ENCODE data around the gene ETNK2.

The ETNK2 gene

DNA sequence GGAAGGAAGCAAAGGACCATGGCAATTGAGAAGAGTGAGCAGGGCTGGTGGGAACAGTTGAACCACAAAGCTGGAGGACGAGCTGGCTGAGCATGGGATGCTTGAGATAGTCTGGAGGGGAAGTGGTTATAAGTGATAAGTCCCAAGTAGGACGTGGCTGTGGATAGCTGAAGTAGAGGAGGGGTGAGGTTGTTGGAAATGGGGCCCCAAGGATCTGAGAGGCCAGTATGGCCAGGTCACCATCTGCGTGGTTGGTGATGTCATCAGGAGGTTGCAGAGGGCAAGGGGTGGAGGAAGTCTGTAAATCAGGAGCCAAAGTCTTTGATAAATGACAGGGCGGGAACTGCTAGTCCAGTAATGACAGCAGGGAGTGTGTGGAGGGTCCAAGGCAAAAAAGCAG, 25.3 kb upstream of the ETNK2 start:
- Histone ChIP-seq H3K4me3 (ENCODE audit: low read length in 2 of 2) (no peak overlapping the region), H3K27me3 (ENCODE audit: control insufficient read depth in 2 of 2, insufficient read depth in 2 of 2, low read length in 2 of 2) (peaks cover 2 to 8% of the 10 kb centered on the region in 2 donors), H3K4me1 (ENCODE audit: control insufficient read depth in 2 of 2, insufficient read depth in 2 of 2, low read length in 2 of 2) (no peaks in the 10 kb centered on the region), H3K36me3 (ENCODE audit: control insufficient read depth in 2 of 2, insufficient read depth in 2 of 2, low read length in 2 of 2) (no peaks in the 10 kb centered on the region), H3K9me3 (ENCODE audit: control insufficient read depth in 2 of 2, low read length in 2 of 2) (no peaks in the 10 kb centered on the region), H3K9ac (ENCODE audit: low read depth in 1 of 2, low read length in 2 of 2) (no peak overlapping the region), H3K27ac (ENCODE audit: low read depth in 2 of 2, low read length in 2 of 2) (no peak overlapping the region)

DNA sequence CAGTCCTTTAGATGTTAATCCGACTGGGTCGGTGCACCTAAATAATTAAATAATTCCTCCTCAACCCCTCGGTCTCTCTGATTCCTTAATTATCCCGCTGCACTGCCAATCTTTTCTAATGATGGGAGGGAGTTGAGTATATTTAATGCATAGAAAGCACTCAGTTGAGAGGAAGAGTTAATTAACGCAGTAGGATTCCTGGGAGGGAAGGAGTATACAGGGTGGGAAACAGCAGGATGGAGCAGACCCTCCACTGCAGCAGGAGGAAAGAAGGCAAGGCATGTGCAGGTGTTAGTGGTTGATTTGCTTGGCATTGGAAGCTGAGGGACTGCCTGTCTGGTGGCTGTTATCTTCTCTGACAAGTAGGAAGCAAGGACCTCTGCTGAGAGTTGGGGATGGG, 24.2 kb upstream of the ETNK2 start:
- no peak overlapping the region for H3K9ac ChIP-seq (ENCODE audit: low read depth in 1 of 2, low read length in 2 of 2)
- H3K36me3 ChIP-seq (ENCODE audit: control insufficient read depth in 2 of 2, insufficient read depth in 2 of 2, low read length in 2 of 2) = no peaks in the 10 kb centered on the region
- peaks cover 2 to 8% of the 10 kb centered on the region in 2 donors for H3K27me3 ChIP-seq (ENCODE audit: control insufficient read depth in 2 of 2, insufficient read depth in 2 of 2, low read length in 2 of 2)
- H3K27ac ChIP-seq (ENCODE audit: low read depth in 2 of 2, low read length in 2 of 2) = no peak overlapping the region
- no peaks in the 10 kb centered on the region for H3K4me1 ChIP-seq (ENCODE audit: control insufficient read depth in 2 of 2, insufficient read depth in 2 of 2, low read length in 2 of 2)
- no peak overlapping the region for H3K4me3 ChIP-seq (ENCODE audit: low read length in 2 of 2)
- H3K9me3 ChIP-seq (ENCODE audit: control insufficient read depth in 2 of 2, low read length in 2 of 2) = no peaks in the 10 kb centered on the region

DNA sequence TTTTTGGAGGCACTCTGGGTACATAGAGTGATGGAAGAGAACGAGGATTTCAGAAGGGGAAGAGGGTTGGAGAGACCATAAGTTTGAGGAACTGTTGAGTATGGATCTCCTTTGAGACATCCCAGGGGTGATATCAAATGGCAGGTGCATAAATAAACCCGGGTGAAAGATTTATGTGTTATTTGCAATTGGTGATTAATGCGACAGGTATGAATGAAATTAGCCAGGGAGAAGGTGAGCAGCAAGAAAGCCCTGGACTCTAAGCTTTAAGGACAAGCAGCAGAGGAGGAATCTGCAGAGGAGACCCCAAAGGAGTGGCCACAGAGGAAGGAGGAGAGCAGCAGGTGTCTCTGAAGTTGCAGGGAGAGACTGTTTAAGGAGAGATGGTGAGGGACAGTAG, 23.1 kb upstream of the ETNK2 start:
- H3K27ac ChIP-seq (ENCODE audit: low read depth in 2 of 2, low read length in 2 of 2) = no peak overlapping the region
- H3K4me1 ChIP-seq (ENCODE audit: control insufficient read depth in 2 of 2, insufficient read depth in 2 of 2, low read length in 2 of 2) = no peaks in the 10 kb centered on the region
- H3K4me3 ChIP-seq (ENCODE audit: low read length in 2 of 2) = no peak overlapping the region
- no peaks in the 10 kb centered on the region for H3K36me3 ChIP-seq (ENCODE audit: control insufficient read depth in 2 of 2, insufficient read depth in 2 of 2, low read length in 2 of 2)
- peaks cover 2 to 8% of the 10 kb centered on the region in 2 donors for H3K27me3 ChIP-seq (ENCODE audit: control insufficient read depth in 2 of 2, insufficient read depth in 2 of 2, low read length in 2 of 2)
- H3K9me3 ChIP-seq (ENCODE audit: control insufficient read depth in 2 of 2, low read length in 2 of 2) = peaks cover 5 to 6% of the 10 kb centered on the region in 2 donors
- H3K9ac ChIP-seq (ENCODE audit: low read depth in 1 of 2, low read length in 2 of 2) = no peak overlapping the region

DNA sequence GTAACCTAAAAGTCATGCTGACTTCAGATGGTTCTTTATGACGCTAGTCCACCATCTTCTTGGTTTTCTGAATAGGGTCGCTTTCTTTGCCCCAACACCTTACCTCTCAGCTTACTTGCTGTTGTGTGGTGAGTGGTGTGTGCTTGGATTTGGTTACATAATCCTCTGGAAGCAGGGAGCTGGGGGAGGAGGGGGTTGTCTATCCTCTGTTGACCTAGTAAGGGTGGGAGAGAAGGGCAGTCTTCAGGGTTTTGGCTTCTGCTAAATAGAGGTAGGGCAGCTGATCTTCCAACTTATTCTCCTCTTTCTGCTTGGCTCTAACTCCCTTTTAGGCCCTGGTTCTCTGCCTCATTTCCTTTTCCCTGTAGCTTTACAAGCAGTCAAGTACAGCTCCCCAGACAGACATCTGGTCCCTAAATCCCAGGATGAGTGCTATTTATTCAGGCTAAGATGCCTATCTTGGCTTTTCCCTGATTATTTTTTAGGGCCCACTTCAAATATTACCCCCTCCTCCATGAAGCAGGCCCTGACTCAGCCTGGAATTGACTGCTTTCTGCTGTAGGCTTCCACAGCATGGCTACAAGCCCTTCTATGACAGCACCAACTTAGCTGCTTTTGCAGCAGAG, 20.7 kb upstream of the ETNK2 start:
- H3K36me3 ChIP-seq (ENCODE audit: control insufficient read depth in 2 of 2, insufficient read depth in 2 of 2, low read length in 2 of 2) = no peaks in the 10 kb centered on the region
- H3K9me3 ChIP-seq (ENCODE audit: control insufficient read depth in 2 of 2, low read length in 2 of 2) = peaks cover 5 to 11% of the 10 kb centered on the region in 2 donors
- H3K9ac ChIP-seq (ENCODE audit: low read depth in 1 of 2, low read length in 2 of 2) = no peak overlapping the region
- H3K27ac ChIP-seq (ENCODE audit: low read depth in 2 of 2, low read length in 2 of 2) = no peak overlapping the region
- no peak overlapping the region for H3K4me3 ChIP-seq (ENCODE audit: low read length in 2 of 2)
- H3K4me1 ChIP-seq (ENCODE audit: control insufficient read depth in 2 of 2, insufficient read depth in 2 of 2, low read length in 2 of 2) = no peaks in the 10 kb centered on the region
- H3K27me3 ChIP-seq (ENCODE audit: control insufficient read depth in 2 of 2, insufficient read depth in 2 of 2, low read length in 2 of 2) = peaks cover 0 to 5% of the 10 kb centered on the region in 2 donors

DNA sequence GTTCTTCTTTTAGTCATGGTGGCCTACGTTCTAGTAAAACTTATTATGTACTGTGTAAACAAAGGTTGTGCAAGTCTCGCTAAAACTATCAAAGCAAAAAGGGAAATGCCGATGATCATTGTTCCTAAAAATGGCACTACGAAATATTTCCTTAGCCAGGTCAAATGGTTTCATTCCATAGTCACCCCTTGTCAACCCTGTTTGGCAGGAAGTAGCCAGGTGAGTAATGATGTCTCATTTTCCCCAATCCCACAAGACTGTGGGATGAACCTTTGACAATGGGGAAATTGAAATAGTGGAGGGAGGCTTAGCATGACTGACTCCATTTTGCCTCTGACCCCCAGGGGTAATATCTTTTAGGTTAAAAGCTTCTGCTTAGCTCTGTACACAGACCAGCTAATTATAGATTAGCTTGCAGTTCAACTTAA, 19.9 kb upstream of the ETNK2 start:
- Histone ChIP-seq H3K4me1 (ENCODE audit: control insufficient read depth in 2 of 2, insufficient read depth in 2 of 2, low read length in 2 of 2) (no peaks in the 10 kb centered on the region), H3K36me3 (ENCODE audit: control insufficient read depth in 2 of 2, insufficient read depth in 2 of 2, low read length in 2 of 2) (no peaks in the 10 kb centered on the region), H3K27ac (ENCODE audit: low read depth in 2 of 2, low read length in 2 of 2) (no peak overlapping the region), H3K9me3 (ENCODE audit: control insufficient read depth in 2 of 2, low read length in 2 of 2) (peaks cover 5 to 11% of the 10 kb centered on the region in 2 donors), H3K9ac (ENCODE audit: low read depth in 1 of 2, low read length in 2 of 2) (no peak overlapping the region), H3K27me3 (ENCODE audit: control insufficient read depth in 2 of 2, insufficient read depth in 2 of 2, low read length in 2 of 2) (peaks cover 0 to 5% of the 10 kb centered on the region in 2 donors), H3K4me3 (ENCODE audit: low read length in 2 of 2) (no peak overlapping the region)

DNA sequence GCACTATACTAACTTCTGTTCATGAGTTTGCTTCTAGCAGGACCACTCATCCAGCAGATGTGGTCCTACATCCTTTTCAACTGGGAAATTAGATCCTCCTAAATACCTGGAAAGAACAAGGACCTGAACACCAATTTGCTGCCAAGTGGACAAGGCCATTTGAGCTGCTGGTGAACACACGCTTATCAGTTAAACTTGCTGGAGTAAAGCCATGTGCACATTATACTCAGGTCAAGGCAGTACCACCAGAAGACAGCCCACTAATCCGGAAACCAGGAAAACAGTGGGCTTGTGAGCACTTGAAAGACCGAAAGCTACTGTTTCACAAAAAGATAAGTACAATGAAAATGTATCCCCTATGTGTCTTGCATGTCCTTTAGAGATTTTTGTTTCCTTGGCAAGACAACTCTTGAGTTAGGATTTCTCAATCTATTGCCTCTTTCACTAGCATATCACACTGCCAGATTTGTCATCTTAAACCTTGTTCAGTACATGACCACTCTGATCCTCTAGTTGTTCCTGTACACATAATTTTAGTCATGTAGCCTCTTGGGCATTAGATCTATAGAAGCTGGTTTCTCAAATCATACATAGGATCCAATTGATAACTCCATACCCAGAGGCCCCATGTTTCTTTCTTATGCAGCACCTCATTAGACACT, 18.8 kb upstream of the ETNK2 start:
- Histone ChIP-seq H3K4me1 (ENCODE audit: control insufficient read depth in 2 of 2, insufficient read depth in 2 of 2, low read length in 2 of 2) (no peaks in the 10 kb centered on the region), H3K9ac (ENCODE audit: low read depth in 1 of 2, low read length in 2 of 2) (no peak overlapping the region), H3K36me3 (ENCODE audit: control insufficient read depth in 2 of 2, insufficient read depth in 2 of 2, low read length in 2 of 2) (no peaks in the 10 kb centered on the region), H3K27ac (ENCODE audit: low read depth in 2 of 2, low read length in 2 of 2) (no peak overlapping the region), H3K9me3 (ENCODE audit: control insufficient read depth in 2 of 2, low read length in 2 of 2) (peaks cover 5 to 11% of the 10 kb centered on the region in 2 donors), H3K4me3 (ENCODE audit: low read length in 2 of 2) (no peak overlapping the region), H3K27me3 (ENCODE audit: control insufficient read depth in 2 of 2, insufficient read depth in 2 of 2, low read length in 2 of 2) (peaks cover 0 to 5% of the 10 kb centered on the region in 2 donors)

DNA sequence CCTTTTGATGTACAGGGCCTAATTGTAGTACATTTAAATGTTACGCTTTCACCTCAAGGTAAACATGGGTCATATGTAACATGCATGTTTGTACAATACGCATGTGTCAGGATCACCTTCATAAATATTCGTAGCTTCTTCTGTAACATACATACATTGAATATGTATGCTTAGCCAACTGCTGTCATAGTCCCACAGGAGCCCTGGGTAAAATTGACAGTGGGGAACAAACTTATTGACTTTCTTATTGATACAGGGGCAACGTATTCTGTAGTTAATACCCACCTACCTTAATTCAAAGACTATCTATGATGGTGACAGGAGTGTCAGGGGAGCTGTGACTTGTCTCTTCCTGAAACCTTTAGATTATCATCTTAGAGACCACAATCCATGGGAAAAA, 18.0 kb upstream of the ETNK2 start:
- Histone ChIP-seq H3K9me3 (ENCODE audit: control insufficient read depth in 2 of 2, low read length in 2 of 2) (peaks cover 5 to 11% of the 10 kb centered on the region in 2 donors), H3K27me3 (ENCODE audit: control insufficient read depth in 2 of 2, insufficient read depth in 2 of 2, low read length in 2 of 2) (no peaks in the 10 kb centered on the region), H3K36me3 (ENCODE audit: control insufficient read depth in 2 of 2, insufficient read depth in 2 of 2, low read length in 2 of 2) (no peaks in the 10 kb centered on the region), H3K27ac (ENCODE audit: low read depth in 2 of 2, low read length in 2 of 2) (no peak overlapping the region), H3K9ac (ENCODE audit: low read depth in 1 of 2, low read length in 2 of 2) (no peak overlapping the region), H3K4me3 (ENCODE audit: low read length in 2 of 2) (no peak overlapping the region), H3K4me1 (ENCODE audit: control insufficient read depth in 2 of 2, insufficient read depth in 2 of 2, low read length in 2 of 2) (no peaks in the 10 kb centered on the region)

DNA sequence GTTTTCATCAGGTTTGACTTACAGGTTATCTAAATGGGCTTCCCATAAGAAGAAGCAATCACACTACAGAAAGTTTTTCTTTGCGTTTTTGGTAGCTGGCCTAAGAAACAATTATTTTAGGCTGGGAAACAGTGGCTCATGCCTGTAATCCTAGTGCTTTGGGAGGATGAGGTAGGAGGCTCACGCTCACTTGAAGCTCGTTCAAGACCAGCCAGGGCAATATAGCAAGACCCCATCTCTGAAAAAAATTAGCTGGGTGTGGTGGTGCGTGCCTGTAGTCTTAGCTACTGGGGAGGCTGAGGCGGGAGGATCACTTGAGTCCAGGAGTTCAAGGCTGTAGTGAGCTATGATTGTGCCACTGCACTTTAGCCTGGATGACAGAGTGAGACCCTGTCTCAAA, 15.9 kb upstream of the ETNK2 start:
- H3K9ac ChIP-seq (ENCODE audit: low read depth in 1 of 2, low read length in 2 of 2) = no peak overlapping the region

DNA sequence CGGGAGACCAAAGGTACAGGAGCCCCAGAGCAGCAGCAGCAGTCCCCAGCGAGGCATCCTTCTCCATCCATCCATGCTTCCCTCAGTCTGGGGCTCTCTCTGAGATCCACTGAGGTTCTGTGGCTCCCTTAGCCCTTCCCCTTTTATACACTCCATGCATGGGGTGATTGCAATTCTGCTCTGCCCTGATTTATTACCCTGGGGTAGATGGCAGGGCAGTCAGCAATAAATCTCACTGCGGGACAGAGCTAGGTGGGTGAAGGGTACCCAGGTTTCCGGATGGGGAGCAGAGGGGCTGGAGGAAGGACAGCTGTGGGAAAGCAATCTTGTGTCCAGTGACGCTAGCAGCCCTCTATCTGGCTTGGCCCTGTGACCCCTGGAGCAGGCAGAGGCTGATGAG, 14.4 kb upstream of the ETNK2 start, which contains the start of gene REN:
REN (minus strand) TSS at position 119 of the 400 bp plus-strand sequence; CDS start at position 75, 44 bp downstream.
- H3K4me1 ChIP-seq (ENCODE audit: control insufficient read depth in 2 of 2, insufficient read depth in 2 of 2, low read length in 2 of 2) = peaks cover 0 to 4% of the 10 kb centered on the region in 2 donors
- no peaks in the 10 kb centered on the region for H3K36me3 ChIP-seq (ENCODE audit: control insufficient read depth in 2 of 2, insufficient read depth in 2 of 2, low read length in 2 of 2)
- H3K27me3 ChIP-seq (ENCODE audit: control insufficient read depth in 2 of 2, insufficient read depth in 2 of 2, low read length in 2 of 2) = no peaks in the 10 kb centered on the region
- peaks cover 5 to 11% of the 10 kb centered on the region in 2 donors for H3K9me3 ChIP-seq (ENCODE audit: control insufficient read depth in 2 of 2, low read length in 2 of 2)
- H3K27ac ChIP-seq (ENCODE audit: low read depth in 2 of 2, low read length in 2 of 2) = no peak within 1 kb of the TSS
- H3K4me3 ChIP-seq (ENCODE audit: low read length in 2 of 2) = no peak within 1 kb of the TSS
- no peak within 1 kb of the TSS for H3K9ac ChIP-seq (ENCODE audit: low read depth in 1 of 2, low read length in 2 of 2)

More for the DNA sequence above, 15.9 kb upstream of the ETNK2 start:
- no peaks in the 10 kb centered on the region for H3K36me3 ChIP-seq (ENCODE audit: control insufficient read depth in 2 of 2, insufficient read depth in 2 of 2, low read length in 2 of 2)
- no peaks in the 10 kb centered on the region for H3K4me1 ChIP-seq (ENCODE audit: control insufficient read depth in 2 of 2, insufficient read depth in 2 of 2, low read length in 2 of 2)
- no peak overlapping the region for H3K27ac ChIP-seq (ENCODE audit: low read depth in 2 of 2, low read length in 2 of 2)
- no peak overlapping the region for H3K4me3 ChIP-seq (ENCODE audit: low read length in 2 of 2)
- H3K27me3 ChIP-seq (ENCODE audit: control insufficient read depth in 2 of 2, insufficient read depth in 2 of 2, low read length in 2 of 2) = no peaks in the 10 kb centered on the region
- peaks cover 5 to 11% of the 10 kb centered on the region in 2 donors for H3K9me3 ChIP-seq (ENCODE audit: control insufficient read depth in 2 of 2, low read length in 2 of 2)

DNA sequence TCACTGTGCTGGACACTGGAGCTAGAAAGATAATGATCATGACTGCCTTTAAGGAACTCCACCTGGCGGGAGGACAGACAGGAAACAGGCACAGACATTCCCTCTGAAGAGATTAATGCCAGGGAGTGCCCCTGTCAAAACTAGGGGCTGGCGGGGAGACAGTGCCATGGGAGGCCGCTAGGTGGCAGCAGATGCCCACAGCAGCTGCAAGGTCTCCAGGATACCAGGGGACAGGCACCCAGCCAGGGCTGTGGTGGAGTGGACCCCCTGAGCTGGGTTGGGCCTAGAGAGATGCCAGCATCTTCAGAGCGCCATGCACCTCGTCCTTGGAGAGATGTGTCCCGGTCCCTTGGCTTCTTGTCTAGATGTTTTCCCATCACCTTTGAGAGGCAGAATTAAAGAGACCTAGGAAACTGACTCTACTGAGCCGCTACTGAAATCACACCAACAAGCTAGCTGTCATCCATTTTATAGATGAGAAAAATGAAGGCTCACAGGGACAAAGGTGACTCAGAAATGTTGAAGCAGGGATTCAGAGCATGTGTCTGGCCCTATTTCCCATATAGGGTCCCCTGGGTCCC, 10.7 kb upstream of the ETNK2 start:
- H3K9ac ChIP-seq (ENCODE audit: low read depth in 1 of 2, low read length in 2 of 2) = no peak overlapping the region
- no peak overlapping the region for H3K27ac ChIP-seq (ENCODE audit: low read depth in 2 of 2, low read length in 2 of 2)
- H3K9me3 ChIP-seq (ENCODE audit: control insufficient read depth in 2 of 2, low read length in 2 of 2) = no peaks in the 10 kb centered on the region
- no peak overlapping the region for H3K4me3 ChIP-seq (ENCODE audit: low read length in 2 of 2)
- H3K27me3 ChIP-seq (ENCODE audit: control insufficient read depth in 2 of 2, insufficient read depth in 2 of 2, low read length in 2 of 2) = peaks cover 0 to 6% of the 10 kb centered on the region in 2 donors
- H3K4me1 ChIP-seq (ENCODE audit: control insufficient read depth in 2 of 2, insufficient read depth in 2 of 2, low read length in 2 of 2) = peaks cover 0 to 4% of the 10 kb centered on the region in 2 donors
- no peaks in the 10 kb centered on the region for H3K36me3 ChIP-seq (ENCODE audit: control insufficient read depth in 2 of 2, insufficient read depth in 2 of 2, low read length in 2 of 2)
